ENCODE measurements around the gene LRRC8E.

DNA sequence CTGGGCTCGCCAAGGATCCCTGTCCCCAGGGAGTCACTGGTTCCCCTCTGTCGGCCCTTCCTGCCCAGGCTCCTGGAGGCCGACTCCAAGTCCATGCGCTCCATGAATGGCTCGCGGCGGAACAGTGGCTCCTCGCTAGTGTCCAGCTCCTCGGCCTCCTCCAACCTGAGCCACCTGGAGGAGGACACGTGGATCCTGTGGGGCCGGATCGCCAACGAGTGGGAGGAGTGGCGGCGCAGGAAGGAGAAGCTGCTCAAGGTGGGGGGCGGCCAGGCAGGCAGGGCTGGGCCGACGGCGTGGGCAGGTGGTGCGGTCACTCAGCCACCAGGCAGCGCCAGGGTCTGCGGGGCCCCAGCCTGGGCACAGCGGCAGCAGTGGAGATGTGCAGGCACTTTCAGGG lies 40.6 kb upstream of the LRRC8E start:
- TF ChIP-seq, protein P1, sequence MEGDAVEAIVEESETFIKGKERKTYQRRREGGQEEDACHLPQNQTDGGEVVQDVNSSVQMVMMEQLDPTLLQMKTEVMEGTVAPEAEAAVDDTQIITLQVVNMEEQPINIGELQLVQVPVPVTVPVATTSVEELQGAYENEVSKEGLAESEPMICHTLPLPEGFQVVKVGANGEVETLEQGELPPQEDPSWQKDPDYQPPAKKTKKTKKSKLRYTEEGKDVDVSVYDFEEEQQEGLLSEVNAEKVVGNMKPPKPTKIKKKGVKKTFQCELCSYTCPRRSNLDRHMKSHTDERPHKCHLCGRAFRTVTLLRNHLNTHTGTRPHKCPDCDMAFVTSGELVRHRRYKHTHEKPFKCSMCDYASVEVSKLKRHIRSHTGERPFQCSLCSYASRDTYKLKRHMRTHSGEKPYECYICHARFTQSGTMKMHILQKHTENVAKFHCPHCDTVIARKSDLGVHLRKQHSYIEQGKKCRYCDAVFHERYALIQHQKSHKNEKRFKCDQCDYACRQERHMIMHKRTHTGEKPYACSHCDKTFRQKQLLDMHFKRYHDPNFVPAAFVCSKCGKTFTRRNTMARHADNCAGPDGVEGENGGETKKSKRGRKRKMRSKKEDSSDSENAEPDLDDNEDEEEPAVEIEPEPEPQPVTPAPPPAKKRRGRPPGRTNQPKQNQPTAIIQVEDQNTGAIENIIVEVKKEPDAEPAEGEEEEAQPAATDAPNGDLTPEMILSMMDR (IDR thresholded peaks at IDR 0.05) = no peak
- no peak for TF ChIP-seq EP300 (IDR thresholded peaks at IDR 0.05)

Measured in sigmoid colon (tissue), 4 donors.